ENCODE data around the gene ACO1. TPM values are rescaled to one million over a fixed set of nuclear protein-coding genes. Genes with fewer than 3 reads are reported as not detected.

ACO1 gene
- total and polyA plus RNA-seq, 4 donors: 12.5 to 47.1 (median 21.9) TPM

- Histone ChIP-seq H3K9me3 (ENCODE audit: control insufficient read depth in 4 of 4, insufficient read depth in 3 of 4, low read length in 3 of 4) (no peaks in the 10 kb centered on the region), H3K36me3 (ENCODE audit: control insufficient read depth in 4 of 4, insufficient read depth in 4 of 4, low read length in 4 of 4) (peaks cover 15 to 31% (median 21%) of the 10 kb centered on the region in 4 donors), H3K27ac (ENCODE audit: low read depth in 1 of 2, low read length in 1 of 2) (no peak overlapping the region), H3K27me3 (ENCODE audit: control insufficient read depth in 3 of 3, insufficient read depth in 3 of 3, low read length in 2 of 3) (no peaks in the 10 kb centered on the region), H3K4me1 (ENCODE audit: control insufficient read depth in 5 of 5, insufficient read depth in 5 of 5, low read length in 5 of 5) (no peaks in the 10 kb centered on the region), H3K9ac (ENCODE audit: insufficient read depth in 1 of 2, low read length in 2 of 2) (no peak overlapping the region), H3K4me3 (no peak overlapping the region)
- no peak for ATAC-seq (ENCODE audit: insufficient read depth, low FRiP score)
- DNase-seq: no peak
- no peak for TF ChIP-seq CTCF (IDR thresholded peaks at IDR 0.05; ENCODE audit: control extremely low read depth, extremely low read depth)
Observed at GRCh38 chr9:32442433-32442832, 58.0 kb downstream of the ACO1 start.

GRCh38 chr9:32449969-32450368, 65.5 kb downstream of the ACO1 start:
- no peak for DNase-seq
- Histone ChIP-seq H3K9me3 (ENCODE audit: control insufficient read depth in 4 of 4, insufficient read depth in 3 of 4, low read length in 3 of 4) (no peaks in the 10 kb centered on the region), H3K9ac (ENCODE audit: insufficient read depth in 1 of 2, low read length in 2 of 2) (no peak overlapping the region), H3K36me3 (ENCODE audit: control insufficient read depth in 4 of 4, insufficient read depth in 4 of 4, low read length in 4 of 4) (peaks cover 16 to 47% (median 31%) of the 10 kb centered on the region in 4 donors), H3K27ac (ENCODE audit: low read depth in 1 of 2, low read length in 1 of 2) (no peak overlapping the region), H3K27me3 (ENCODE audit: control insufficient read depth in 3 of 3, insufficient read depth in 3 of 3, low read length in 2 of 3) (no peaks in the 10 kb centered on the region), H3K4me1 (ENCODE audit: control insufficient read depth in 5 of 5, insufficient read depth in 5 of 5, low read length in 5 of 5) (no peaks in the 10 kb centered on the region), H3K4me3 (no peak overlapping the region)
- no peak for ATAC-seq (ENCODE audit: insufficient read depth, low FRiP score)
- WGBS, 2 donors: 95 to 96% methylated on average over 6 of the region's 6 CpGs
- TF ChIP-seq CTCF (IDR thresholded peaks at IDR 0.05; ENCODE audit: control extremely low read depth, extremely low read depth): no peak

GRCh38 chr9:32454280-32454679, 69.8 kb downstream of the ACO1 start:
- Histone ChIP-seq H3K4me1 (ENCODE audit: control insufficient read depth in 5 of 5, insufficient read depth in 5 of 5, low read length in 5 of 5) (no peaks in the 10 kb centered on the region), H3K9me3 (ENCODE audit: control insufficient read depth in 4 of 4, insufficient read depth in 3 of 4, low read length in 3 of 4) (no peaks in the 10 kb centered on the region), H3K27ac (ENCODE audit: low read depth in 1 of 2, low read length in 1 of 2) (no peak overlapping the region), H3K27me3 (ENCODE audit: control insufficient read depth in 3 of 3, insufficient read depth in 3 of 3, low read length in 2 of 3) (no peaks in the 10 kb centered on the region), H3K4me3 (no peak overlapping the region), H3K36me3 (ENCODE audit: control insufficient read depth in 4 of 4, insufficient read depth in 4 of 4, low read length in 4 of 4) (peaks cover 16 to 45% (median 32%) of the 10 kb centered on the region in 4 donors), H3K9ac (ENCODE audit: insufficient read depth in 1 of 2, low read length in 2 of 2) (no peak overlapping the region)
- DNase-seq (no peak), ATAC-seq (ENCODE audit: insufficient read depth, low FRiP score) (no peak)
- TF ChIP-seq CTCF (IDR thresholded peaks at IDR 0.05; ENCODE audit: control extremely low read depth, extremely low read depth): no peak
- 89 to 91% methylated on average over 1 of the region's 1 CpG for WGBS, 2 donors

- H3K36me3 ChIP-seq (ENCODE audit: control insufficient read depth in 4 of 4, insufficient read depth in 4 of 4, low read length in 4 of 4): peaks cover 8 to 35% (median 22%) of the 10 kb centered on the region in 4 donors
- H3K9ac ChIP-seq (ENCODE audit: insufficient read depth in 1 of 2, low read length in 2 of 2): no peak overlapping the region
- ATAC-seq (ENCODE audit: insufficient read depth, low FRiP score) (no peak), DNase-seq (no peak)
- TF ChIP-seq CTCF (IDR thresholded peaks at IDR 0.05; ENCODE audit: control extremely low read depth, extremely low read depth): no peak
- no peak overlapping the region for H3K4me3 ChIP-seq
- 84 to 92% methylated on average over 5 of the region's 5 CpGs for WGBS, 2 donors
- H3K27ac ChIP-seq (ENCODE audit: low read depth in 1 of 2, low read length in 1 of 2): no peak overlapping the region
- H3K9me3 ChIP-seq (ENCODE audit: control insufficient read depth in 4 of 4, insufficient read depth in 3 of 4, low read length in 3 of 4): no peaks in the 10 kb centered on the region
- no peaks in the 10 kb centered on the region for H3K27me3 ChIP-seq (ENCODE audit: control insufficient read depth in 3 of 3, insufficient read depth in 3 of 3, low read length in 2 of 3)
- H3K4me1 ChIP-seq (ENCODE audit: control insufficient read depth in 5 of 5, insufficient read depth in 5 of 5, low read length in 5 of 5): no peaks in the 10 kb centered on the region
Observed at GRCh38 chr9:32455738-32456137, 71.3 kb downstream of the ACO1 start.

Data from lung (tissue), 12 donors.